Thoracic aorta (tissue), 2 donors: Measurements from ENCODE around the gene ADI1. TPM values are rescaled to one million over a fixed set of nuclear protein-coding genes. Genes with fewer than 3 reads are reported as not detected.
"Not testable (repeated sequence)": the region's sequence is repeated elsewhere in the genome, so short reads cannot be mapped to it uniquely, and the experiment has no call there.

Experiments
- ATAC-seq: fragments of 150-250 bp; one replicate; pipeline ENCODE4 v1.8.0; 2017; ENCODE audit warnings: low read depth; ENCODE audit not compliant: insufficient number of reproducible peaks, low FRiP score
- DNase-seq: peaks from one replicate; pipeline ENCODE4 v3.0.0-alpha.2; 2020; ENCODE audit warnings: low spot score
- H3K27ac ChIP-seq, 2 donors: fragments of 200-600 bp; sonication (generic); 1 replicate in 1 of 2; 2 replicates in 1 of 2; pipeline ENCODE4 v1.5.1; 2016; ENCODE audit warnings: mild to moderate bottlenecking in 2 of 2, moderate library complexity in 2 of 2
- H3K27me3 ChIP-seq: fragments of 200-600 bp; sonication (generic); replicated peaks from 2 replicates; pipeline ENCODE4 v1.6.0; 2016; ENCODE audit warnings: mild to moderate bottlenecking; ENCODE audit not compliant: insufficient read depth
- H3K36me3 ChIP-seq: fragments of 200-600 bp; sonication (generic); one replicate; pipeline ENCODE4 v1.5.1; 2016
- H3K4me1 ChIP-seq, 2 donors: fragments of 200-600 bp; sonication (generic); 1 replicate in 1 of 2; 2 replicates in 1 of 2; pipeline versions ENCODE4 v1.5.1 to v1.6.0; 2016; ENCODE audit warnings: low read depth in 2 of 2, mild to moderate bottlenecking in 1 of 2; ENCODE audit not compliant: control insufficient read depth in 1 of 2
- H3K4me3 ChIP-seq: fragments of 200-600 bp; sonication (generic); 2 replicates; pipeline ENCODE4 v1.5.1; 2016; ENCODE audit warnings: mild to moderate bottlenecking
- H3K9me3 ChIP-seq: fragments of 200-600 bp; sonication (generic); 2 replicates; pipeline ENCODE4 v1.5.1; 2016
- total RNA-seq, 2 donors: library from RNA; depleted of rRNA; stranded (reverse); fragments of >200 nt; gene quantifications; one replicate each; pipeline versions ENCODE4 v1.1.0 to v1.2.3, GENCODE V29; 2016
- TF ChIP-seq, protein P1 (sequence below): fragments of 200-600 bp; sonication (generic); IDR thresholded peaks from one replicate; pipeline ENCODE4 v1.5.1; 2019; ENCODE audit warnings: antibody characterized with exemption

ADI1 gene
- total RNA-seq, 2 donors from 2014 or later: 120 to 126 TPM

DNA sequence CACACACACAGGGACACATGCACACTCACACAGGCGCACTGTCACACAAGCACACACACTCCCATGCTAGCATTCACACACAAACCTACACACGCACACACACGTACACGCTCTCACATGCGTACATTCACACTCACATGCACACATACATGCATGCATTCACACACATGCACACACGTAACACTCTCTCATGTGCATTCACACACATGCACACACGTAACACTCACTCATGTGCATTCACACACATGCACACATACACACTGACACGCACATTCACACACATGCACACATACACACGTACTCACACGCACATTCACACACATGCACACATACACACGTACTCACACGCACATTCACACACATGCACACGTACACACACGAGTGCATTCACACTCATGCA lies 16.3 kb downstream of the ADI1 start:
- H3K27me3 ChIP-seq: no peaks in the 10 kb centered on the region
- no peak for DNase-seq
- peaks cover 43% of the 10 kb centered on the region for H3K36me3 ChIP-seq
- no peaks in the 10 kb centered on the region for H3K4me1 ChIP-seq
- no peak for ATAC-seq
- H3K9me3 ChIP-seq: no peaks in the 10 kb centered on the region
- H3K4me3 ChIP-seq: no peak overlapping the region
- TF ChIP-seq, protein P1, sequence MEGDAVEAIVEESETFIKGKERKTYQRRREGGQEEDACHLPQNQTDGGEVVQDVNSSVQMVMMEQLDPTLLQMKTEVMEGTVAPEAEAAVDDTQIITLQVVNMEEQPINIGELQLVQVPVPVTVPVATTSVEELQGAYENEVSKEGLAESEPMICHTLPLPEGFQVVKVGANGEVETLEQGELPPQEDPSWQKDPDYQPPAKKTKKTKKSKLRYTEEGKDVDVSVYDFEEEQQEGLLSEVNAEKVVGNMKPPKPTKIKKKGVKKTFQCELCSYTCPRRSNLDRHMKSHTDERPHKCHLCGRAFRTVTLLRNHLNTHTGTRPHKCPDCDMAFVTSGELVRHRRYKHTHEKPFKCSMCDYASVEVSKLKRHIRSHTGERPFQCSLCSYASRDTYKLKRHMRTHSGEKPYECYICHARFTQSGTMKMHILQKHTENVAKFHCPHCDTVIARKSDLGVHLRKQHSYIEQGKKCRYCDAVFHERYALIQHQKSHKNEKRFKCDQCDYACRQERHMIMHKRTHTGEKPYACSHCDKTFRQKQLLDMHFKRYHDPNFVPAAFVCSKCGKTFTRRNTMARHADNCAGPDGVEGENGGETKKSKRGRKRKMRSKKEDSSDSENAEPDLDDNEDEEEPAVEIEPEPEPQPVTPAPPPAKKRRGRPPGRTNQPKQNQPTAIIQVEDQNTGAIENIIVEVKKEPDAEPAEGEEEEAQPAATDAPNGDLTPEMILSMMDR: no peak
- no peak overlapping the region for H3K27ac ChIP-seq

DNA sequence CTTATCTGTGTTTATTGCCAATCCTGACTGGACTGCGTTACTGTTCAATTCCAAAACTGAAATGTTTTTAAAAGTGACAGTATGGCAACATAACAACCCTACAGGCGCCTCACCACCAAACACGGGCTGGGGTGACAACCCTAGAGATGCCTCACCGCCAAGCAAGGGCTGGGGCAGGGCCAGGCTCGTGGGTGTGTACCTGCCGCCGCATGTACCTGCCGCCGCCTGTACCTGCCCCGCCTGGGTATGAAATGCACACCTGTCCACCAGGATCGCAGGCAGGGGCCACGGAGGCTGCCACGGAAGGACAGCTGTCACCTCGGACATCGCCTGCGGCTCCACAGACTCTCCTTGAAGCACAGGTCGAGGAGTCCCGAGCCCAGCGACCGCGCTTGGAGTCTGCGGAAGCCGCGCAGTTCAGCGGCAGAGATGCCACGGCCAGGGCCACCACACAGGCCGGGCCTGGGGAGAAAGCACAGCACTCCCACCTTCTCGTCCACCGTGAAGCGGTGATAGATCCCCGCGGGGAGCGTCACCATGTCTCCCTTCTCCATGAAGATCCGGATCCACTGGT lies 18.9 kb downstream of the ADI1 start:
- Histone ChIP-seq H3K9me3 (no peaks in the 10 kb centered on the region), H3K27ac (no peak overlapping the region), H3K4me3 (no peak overlapping the region), H3K27me3 (no peaks in the 10 kb centered on the region), H3K4me1 (no peaks in the 10 kb centered on the region), H3K36me3 (peaks cover 63% of the 10 kb centered on the region)
- DNase-seq (no peak), ATAC-seq (no peak)
- TF ChIP-seq, protein P1: no peak

DNA sequence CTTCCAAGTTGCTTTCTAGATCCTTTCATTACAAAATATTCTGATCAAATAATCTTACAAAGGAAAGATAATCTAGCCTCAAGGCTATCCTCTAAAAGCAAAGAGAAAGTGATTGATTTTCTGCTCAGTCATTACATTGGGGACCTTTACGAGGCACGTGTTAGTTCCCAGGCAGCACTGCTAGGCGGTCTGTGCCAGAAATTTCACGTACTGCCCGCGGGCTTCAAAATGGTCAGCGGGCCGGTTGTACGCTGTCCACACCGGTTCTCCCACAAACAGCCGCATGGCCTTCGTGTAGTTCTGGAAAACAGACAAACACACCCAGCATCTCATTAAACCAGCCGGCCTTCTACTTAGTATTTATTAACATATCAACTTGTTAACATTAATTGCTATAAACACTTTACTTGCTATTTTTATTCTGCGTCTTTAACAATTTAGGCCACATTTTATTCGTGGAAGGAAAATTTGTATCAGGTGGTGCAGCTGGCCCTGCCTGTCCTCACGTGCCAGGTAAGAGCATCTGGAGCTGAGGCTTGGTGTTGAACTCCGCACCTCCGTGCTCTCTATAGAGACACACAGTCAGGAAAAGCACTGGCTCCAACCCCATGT lies 20.4 kb downstream of the ADI1 start:
- DNase-seq (no peak), ATAC-seq (no peak)
- Histone ChIP-seq H3K36me3 (peaks cover 61% of the 10 kb centered on the region), H3K4me1 (peaks cover 0 to 5% of the 10 kb centered on the region in 2 donors), H3K27ac (no peak overlapping the region), H3K4me3 (no peak overlapping the region), H3K9me3 (no peaks in the 10 kb centered on the region), H3K27me3 (no peaks in the 10 kb centered on the region)
- TF ChIP-seq, protein P1: no peak

DNA sequence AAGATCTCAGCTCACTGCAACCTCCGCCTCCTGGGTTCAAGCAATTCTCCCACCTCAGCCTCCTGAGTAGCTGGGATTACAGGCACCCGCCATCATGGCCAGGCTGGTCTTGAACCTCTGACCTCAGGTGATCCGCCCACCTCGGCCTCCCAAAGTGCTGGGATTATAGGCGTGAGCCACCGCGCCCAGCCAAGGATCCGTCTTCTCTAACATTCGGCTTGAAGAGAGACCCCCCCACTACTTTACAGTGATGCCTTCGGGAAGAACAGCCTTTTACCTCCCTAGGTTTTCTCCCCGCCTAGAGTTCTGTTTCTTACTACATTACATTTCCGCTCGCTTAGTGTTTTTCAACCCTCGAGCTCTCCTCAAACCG lies 22.6 kb downstream of the ADI1 start:
- not testable (repeated sequence) for H3K9me3 ChIP-seq, DNase-seq, H3K27me3 ChIP-seq, H3K27ac ChIP-seq, ATAC-seq, H3K4me3 ChIP-seq
- peaks cover 8 to 25% of the 10 kb centered on the region in 2 donors for H3K4me1 ChIP-seq
- H3K36me3 ChIP-seq: peaks cover 51% of the 10 kb centered on the region

DNA sequence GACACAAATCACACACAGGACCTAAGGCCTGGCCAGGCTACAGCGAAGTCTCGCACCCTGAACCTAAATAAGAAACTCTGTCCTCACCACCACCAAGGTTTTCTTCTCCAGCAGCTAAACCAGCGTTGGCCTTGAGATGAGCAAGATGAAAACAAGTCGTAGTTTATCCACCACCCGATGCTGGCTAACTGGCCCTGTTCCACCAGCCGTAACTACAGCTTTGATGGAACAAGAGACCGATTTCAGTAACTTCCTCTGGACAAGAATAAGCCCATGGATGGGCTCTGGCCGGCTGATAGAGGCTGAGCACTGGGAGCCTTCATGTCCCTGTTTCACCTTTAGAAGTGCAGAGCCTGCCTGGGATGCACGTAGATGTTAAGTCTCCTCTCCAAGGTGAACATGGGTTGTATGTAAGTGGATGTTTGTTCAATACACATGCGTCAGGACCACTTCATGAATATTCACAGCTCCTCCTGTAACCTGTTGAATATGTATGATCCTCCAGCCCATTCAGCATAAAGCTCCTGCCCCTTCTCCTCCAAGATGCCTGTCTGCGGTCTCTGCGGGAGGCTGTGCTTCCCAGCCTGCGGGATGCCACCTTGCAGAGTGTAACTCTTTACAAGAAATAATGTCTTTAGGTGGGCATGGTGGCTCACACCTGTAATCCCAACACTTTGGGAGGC lies 24.2 kb downstream of the ADI1 start:
- Histone ChIP-seq H3K36me3 (peaks cover 43% of the 10 kb centered on the region), H3K4me1 (peaks cover 8 to 29% of the 10 kb centered on the region in 2 donors), H3K4me3 (no peak overlapping the region), H3K9me3 (no peaks in the 10 kb centered on the region), H3K27ac (peak overlapping the region in 1 of 2 donors; percentile 96), H3K27me3 (no peaks in the 10 kb centered on the region)
- DNase-seq (no peak), ATAC-seq (no peak)
- TF ChIP-seq, protein P1: no peak
